Left hindlimb (tissue), 1 donor: Measurements from ENCODE around the gene TIMP4.

Experiments
- DNase-seq: peaks from one replicate; pipeline ENCODE4 v3.0.0-alpha.2; 2018

Gene TIMP4

DNA sequence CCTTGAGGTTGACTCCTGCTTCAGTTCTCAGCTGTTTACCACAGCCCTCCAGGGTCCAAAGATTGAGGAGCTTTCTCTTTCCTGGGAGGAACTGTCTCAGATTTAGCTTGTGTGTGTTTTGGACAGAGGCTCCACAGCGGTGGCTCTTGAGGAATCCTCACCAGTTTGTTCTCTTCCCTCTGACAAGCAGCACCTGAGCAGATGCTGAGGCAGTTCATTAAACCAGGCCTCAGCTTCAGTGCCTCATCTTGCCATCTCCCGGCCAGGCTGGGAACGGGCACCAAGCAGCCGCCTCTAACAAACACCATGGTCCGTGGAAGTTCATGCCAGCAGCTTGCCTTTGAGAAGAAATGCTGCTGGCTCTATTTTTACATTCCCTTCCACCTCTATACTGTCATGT lies 25.8 kb upstream of the TIMP4 start:
- DNase-seq = no peak

DNA sequence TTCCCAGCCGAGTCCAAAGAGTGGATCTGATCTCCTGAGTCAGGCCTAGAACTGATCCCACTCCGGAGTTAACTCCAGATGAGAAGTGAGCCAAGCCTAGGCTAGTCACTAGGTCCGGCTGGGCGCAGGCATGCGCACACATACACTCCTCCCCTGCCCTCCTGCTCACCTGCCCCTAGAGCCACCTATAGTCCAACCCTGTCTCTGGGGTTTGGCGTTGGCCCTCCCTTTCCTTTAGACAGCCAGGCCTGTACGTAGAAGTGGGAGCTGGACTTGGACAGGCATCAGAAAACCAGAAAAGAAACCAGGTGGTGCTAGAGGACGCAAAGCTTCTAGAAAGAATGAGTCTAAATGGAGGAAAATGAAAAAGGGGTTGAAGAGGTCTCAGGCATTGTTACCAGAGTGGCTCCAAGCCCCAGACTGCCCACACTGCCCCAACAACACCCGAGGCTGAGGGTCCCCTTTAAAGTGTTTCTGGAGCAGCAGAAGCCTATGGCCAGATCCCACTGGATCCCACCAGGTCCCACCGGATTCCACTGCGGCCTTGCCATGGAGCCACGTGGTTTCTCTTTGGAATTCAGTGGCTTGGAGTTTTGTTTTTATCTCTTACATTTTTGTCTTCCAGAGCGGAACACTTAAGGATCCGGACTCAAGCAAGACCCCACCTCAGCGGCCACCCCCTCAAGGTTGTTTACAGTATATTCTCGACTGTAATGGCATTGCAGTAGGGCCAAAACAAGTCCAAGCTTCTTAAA lies 24.2 kb upstream of the TIMP4 start:
- no peak for DNase-seq

DNA sequence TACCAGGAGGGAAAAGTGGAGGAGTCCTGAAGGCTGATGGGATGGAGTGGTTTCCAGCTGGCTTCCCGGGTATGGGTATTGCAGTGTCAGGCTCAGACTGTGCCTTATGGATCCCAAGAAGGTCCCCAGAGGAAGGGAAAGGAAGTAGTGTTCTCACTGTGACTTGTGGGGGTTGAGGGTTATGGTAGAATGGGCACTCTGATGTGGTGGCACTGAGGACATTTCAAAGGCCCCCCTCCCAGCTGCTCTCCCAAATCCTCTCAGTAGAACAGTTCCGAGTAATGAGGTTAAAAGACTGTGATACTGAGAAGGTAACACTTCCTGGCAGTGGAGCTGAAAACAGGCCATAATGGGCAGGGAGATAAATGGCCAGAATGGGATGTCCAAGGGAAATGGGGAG lies 23.1 kb upstream of the TIMP4 start:
- DNase-seq = no peak

DNA sequence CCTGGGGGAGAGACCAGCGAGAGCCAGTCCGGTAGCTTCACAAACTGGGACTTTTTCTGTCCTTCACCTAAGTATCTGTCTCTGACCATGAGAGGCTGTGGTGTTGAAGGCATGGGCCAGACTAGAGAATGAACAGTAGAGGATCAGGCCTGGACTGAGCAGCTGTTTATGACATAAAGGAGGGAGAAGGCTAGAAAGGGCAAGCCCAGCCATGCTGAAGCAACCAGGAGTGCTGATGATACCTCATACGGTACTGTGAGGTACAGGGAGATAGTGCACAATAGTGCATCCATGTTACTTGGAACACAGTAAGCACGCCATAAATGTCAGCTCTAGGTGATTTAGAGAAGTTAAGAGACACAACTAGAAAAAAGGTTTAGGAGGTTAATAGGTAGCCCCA lies 22.6 kb upstream of the TIMP4 start:
- DNase-seq = no peak

DNA sequence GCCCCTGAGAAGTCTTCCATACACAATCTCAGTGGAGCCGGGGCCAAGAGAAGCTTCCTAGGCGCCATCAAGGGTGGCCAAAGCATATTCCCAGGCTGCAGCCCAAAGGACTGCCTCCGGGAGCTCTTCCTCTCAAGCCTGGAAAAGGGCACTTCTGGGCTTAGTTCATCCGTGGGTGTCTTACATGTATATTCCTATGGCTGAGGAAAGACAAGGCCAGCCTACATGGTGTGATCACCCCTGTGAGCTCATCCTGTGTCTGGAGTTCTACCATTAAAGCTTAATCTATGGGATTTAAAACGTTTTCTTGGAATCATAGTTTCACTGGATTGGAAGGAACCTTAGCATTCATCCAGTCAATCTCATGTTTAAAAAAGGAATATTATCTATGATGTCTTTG lies 21.9 kb upstream of the TIMP4 start:
- no peak for DNase-seq

DNA sequence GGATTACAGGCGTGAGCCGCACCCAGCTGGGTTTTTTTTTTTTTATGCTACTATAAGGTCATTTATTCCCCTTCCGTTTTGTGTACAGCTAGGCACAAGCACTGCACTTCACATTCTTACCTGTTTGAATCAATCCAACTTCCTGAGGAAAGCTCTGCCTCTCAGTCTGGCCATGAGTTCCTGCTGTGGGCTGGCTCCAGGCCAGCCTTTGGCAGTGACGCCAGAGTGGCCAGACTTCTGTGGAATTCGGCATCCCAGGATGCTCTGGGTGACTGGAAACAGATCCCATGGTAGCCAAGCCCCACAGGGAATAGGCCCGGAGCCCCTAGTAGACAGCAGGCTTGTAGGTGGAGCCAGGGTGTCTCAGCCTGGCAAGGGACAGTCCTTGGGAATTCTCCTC lies 21.5 kb upstream of the TIMP4 start:
- DNase-seq = no peak

DNA sequence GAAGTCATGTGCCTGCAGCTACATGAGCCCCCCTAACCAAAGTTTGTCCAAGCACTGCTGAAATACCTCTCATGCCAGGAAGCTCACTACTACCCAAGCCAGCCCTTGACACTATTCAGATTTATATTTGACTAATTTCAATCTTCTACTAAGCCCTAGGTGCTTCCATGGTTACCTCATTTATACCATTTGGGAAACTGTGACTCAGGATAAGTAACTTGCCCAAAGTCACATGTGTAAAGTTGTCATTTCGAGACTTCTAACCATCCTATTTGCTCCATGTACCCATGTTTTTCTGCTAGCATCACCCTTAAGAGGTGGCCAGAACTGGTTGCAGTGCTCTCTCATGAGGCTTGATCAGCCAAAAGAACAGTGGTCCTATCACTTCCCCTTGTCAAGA lies 20.7 kb upstream of the TIMP4 start:
- DNase-seq = no peak

DNA sequence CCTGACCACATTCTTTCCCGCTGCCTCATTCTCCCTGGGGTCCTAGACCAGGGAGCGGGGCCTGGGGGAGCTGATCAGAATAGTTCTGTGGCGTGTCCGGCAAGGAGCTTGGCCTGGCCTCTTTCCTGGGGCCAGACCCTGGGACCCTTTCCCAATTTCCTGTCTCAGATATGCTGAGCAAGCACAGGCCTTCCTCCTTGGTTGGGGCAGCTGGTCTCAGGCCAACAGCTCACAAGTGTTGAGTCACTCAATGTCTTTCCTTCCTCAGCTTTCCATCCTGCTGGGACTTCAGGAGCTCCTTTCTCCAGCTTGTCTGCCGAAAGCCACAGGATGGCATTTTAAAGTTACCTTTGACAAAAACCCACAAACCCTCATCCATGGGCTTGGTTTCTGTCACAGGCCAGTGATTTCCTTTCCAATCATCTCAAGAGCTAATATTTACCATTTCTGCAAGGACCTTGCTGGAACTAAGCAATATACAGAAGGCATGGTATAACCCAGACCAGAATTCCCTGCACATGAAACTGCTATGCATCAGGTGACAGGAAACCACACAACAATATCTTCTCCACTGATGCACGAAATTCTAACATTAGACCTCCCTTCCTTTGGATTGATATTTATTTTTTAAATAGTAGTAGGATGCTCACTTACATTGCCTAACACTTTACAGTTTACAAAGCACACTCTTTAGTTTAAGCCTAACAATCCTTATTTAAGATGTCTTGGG lies 19.5 kb upstream of the TIMP4 start:
- DNase-seq = no peak

DNA sequence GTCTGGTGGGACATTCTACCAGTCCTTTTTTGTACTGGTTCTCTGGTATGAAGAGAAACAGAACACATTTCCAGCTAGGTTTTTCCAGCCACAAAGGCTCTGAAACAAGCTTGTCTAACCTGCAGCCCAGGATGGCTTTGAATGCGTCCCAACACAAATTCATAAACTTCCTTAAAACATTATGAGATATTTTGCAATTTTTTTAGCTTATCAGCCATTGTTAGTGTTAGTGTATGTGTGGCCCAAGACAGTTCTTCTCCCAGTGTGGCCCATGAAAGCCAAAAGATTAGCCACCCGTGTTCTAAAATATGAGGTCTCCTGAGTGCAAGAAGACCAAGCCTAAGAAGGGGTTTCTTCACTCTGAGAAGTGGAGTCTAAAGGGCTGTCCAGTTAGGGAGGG lies 18.4 kb upstream of the TIMP4 start:
- DNase-seq = no peak

DNA sequence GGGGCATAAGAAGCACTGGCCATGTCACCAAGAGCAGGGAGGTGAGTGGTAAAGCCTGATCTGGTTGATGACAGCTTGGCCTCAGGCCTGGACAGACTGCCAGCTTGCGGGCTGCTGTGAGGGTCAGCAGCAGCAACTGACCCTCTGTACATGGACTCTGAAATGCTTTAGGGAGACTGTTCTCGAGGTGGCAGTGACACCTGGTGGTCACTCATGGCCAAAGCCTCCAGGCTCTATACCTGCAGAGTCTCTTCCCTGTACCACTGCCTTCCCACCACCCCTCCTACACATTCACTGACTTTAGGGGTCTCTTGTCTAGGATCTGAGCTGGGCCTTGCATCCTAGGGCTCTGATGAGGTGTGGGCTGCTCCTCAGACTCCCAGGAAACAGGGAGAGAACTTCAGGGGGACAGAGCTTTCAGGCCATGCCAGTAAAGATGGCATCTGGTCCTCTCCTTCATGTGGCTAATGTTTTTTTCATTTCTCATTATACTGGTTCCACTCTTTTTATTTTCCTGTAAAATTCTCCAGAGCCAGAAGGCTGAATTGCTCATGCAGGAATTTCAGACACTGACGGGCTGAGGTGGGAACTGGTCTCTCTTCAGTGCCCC lies 17.2 kb upstream of the TIMP4 start:
- DNase-seq = peak; percentile 55

DNA sequence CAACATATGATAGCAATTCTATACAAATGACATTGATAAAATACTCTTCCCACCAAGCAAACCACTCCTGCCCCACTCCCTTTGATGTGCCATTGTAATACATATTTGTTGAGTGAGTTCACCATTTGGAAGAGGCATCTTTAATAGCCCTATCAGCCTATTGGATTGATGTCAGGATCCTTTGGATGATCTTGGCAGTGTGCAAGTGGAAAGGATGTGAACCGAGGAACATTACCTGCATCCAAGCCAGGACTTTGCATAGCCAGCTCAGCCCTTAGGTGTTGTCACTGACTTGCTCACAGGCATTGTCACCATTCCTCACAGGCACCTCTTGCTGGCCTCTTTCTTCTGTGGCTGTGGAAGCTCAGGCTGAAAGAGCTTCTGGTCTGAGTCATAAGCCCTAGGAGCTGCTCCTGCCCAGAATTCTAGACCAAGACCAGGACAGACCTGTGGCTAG lies 16.5 kb upstream of the TIMP4 start:
- DNase-seq = no peak

DNA sequence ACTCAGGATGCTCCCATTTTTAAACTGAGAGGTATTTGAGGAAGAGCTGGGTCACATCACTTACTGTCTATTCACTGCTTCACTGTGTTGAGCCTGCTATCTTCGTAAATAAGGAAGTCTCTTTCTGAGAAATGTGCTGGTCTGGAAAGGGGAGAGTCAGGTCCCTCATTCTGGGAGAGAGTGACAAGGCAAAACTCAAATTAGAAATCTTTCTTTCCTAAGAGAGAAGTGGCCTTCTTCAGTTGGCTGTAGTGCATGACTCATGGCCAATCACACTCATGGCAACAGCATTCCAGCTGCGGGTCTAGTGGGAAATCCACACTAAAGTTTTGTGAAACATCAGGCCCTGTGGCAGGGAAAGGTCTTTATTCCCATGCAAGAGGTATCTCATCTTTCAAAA lies 11.5 kb upstream of the TIMP4 start:
- DNase-seq = no peak

DNA sequence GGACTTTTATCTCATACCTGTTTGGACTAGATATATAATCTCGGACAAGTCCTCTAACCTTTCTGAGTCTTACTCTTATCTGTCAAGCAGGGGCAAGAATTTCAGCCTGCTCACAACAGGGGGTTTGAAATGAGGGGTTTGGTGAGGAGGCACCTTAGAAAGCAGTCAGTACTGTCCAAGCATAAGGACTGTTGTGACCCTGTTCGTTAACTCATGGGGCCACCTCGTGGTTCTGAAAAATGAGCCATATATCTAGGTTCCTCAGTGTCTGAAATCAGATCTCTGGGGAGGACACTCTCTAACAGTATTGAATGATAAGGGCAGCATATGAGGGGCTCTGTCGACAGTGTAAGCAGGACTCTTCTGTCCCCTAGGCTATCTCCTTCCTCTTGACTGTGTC lies 7.2 kb upstream of the TIMP4 start:
- no peak for DNase-seq

DNA sequence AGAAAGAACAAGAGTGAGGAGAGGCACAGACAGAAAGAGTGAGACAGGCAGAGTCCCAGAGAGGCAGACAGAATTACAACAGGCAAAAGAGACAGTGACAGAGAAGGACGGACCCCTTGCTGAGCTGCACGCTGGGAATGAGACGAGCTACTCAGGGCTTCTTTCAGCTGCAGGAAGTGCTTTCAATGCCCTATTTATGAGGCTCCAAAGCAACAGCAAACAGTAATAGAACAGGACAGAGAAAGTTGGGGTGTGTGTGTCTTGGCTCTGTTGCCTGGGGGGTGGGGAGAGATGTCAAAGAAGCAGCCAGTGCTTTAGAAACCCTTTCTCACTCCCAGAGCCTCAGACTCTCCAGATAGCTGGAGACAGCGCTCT lies 502 bp upstream of the TIMP4 start:
- DNase-seq = no peak

DNA sequence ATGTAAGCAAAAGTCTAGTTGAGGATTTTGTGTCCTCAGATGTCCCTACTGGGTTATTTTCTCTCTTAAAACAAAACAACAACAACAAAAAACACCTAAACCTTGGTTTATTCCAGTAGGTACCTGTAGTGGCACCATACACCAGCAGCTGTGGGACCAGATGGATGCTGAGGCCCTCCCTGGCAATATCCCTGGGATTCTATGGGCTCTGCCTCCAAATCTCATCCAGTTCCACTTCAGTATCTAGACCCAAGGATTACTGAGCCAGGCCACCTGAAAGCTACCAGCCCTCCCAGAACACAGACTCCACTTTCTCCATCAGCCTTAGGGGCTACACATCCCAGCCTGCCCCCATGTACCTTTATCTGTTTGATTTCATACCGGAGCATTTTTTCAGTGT lies 1.7 kb downstream of the TIMP4 start:
- no peak for DNase-seq

DNA sequence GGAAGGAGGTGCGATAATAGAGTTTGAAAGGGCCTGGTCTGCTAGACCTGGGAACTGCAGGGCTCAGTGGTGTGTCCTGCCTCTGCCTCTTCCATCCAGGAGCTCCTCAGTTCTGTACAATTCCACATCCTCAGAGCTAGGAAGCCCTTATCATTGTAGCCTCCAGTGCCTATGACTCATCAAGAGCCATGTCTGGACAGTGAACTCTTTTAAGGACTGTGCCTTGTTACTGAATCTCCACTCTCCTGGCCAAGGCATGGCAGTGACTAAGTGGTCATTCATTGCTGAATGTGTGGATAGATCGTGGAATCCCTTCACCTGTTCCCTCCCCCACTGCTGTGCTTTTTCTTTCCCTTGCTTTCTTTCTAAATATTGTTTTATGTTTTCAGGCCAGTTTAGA lies 2.9 kb downstream of the TIMP4 start:
- DNase-seq = no peak

DNA sequence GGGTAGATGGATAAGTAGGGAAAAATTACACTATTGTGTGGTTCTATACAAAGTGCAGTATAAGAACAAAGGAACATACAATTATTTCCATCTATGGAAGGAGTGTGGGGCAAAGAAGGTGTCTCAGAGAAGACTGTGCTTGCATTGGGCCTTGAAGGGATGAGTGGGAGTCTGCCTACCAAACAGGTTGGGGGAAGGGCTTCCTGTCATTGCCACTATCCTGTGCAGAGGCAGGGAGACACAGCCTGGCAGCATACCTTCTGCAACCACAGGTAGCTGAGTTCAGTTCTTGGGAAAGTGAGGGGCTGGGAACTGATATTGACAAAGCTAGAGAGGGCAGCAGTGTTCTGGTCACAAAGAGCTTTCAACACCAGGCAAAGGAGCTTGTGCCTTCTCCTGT lies 3.4 kb downstream of the TIMP4 start:
- DNase-seq = no peak

DNA sequence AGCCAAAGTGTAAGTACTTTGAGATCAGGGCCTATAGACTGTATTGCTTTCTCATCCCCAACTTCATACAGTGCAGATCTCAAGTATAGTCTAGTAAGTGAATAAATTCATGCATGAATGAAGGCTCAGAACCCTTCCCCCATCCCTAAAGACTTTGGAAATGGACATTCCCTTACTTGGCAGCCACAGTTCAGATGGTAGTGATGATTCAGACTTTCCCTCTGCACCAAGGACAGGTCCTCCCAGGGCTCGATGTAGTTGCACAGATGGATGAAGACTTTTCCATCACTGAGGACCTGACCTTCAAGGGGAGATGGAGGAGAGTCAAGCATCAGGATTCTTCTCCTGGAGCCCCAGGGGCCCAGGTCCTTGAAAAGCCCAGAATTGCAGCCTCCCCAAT lies 4.6 kb downstream of the TIMP4 start:
- no peak for DNase-seq

DNA sequence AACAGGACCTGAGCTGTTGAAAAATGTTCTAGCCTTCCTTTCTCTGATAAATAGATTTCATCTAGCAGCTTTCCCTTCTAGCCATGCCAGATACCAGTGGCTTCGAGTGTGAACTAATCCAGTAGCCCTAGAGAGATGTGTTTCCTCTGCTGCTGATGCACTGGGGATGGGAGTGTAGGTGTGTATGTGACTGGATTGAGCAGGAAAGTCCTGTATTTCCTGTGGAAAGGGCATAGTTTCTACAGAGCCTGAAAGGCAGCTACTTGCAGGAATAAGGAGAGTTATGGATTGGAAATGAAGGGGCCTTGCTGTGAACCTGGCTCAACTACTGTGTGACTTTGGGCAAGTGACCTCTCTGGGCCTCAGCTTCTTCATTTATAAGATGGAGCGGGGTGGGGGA lies 8.6 kb downstream of the TIMP4 start:
- DNase-seq = no peak

DNA sequence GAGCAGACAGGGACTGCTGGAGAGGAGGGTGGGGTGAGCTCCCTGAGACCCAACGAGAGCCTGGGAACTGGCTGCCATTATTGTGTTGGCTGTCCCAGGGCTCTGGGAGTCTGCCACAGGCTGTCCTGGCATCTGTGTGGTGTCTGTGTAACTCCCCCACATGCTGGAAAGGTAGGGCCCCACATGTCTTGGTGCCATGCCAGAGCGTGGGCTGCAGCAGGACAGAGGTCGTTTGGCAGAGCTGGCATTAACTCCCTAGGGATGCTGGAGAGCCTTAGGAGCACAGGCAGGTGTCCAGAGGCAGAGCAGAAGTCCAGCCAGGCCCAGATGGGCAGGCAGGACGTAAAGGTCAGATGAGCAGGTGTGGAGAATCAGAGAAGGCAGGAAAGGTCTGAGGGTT lies 9.7 kb downstream of the TIMP4 start:
- no peak for DNase-seq

DNA sequence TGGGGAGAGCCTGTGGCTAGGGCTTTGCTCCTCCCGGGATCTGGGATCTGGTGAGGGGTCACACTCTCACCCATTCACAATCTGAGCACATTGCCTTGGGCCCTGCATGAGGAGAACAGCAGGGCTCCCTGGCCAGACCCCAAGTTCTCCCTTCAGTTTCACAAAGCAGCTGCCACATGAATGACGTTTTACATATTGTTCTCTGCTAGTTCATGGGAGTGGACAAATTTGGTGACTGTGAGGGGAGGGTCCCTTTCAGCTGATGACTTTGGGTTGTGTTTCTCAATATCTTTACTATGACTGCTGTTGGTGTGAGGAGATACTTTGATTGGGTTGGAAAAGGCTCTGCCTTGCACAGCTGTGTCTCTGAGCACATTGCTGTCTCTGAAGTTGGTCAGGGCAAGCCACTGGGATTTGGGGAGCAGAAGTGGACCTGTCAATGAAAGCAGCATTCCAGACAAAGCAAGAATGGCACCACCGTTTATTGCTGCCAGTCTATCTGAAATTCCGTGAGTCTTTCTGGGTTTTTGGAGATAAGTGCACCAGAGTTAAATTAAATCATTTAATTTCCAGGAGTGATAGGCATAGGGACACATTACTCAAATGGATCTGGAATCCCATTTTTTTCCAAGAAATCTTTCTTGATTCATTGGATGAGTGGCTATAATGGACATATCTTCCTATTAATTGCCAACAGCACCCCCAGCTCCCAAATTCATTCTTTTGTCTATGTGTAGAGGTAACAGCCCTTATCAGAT lies 10.3 kb downstream of the TIMP4 start:
- no peak for DNase-seq

DNA sequence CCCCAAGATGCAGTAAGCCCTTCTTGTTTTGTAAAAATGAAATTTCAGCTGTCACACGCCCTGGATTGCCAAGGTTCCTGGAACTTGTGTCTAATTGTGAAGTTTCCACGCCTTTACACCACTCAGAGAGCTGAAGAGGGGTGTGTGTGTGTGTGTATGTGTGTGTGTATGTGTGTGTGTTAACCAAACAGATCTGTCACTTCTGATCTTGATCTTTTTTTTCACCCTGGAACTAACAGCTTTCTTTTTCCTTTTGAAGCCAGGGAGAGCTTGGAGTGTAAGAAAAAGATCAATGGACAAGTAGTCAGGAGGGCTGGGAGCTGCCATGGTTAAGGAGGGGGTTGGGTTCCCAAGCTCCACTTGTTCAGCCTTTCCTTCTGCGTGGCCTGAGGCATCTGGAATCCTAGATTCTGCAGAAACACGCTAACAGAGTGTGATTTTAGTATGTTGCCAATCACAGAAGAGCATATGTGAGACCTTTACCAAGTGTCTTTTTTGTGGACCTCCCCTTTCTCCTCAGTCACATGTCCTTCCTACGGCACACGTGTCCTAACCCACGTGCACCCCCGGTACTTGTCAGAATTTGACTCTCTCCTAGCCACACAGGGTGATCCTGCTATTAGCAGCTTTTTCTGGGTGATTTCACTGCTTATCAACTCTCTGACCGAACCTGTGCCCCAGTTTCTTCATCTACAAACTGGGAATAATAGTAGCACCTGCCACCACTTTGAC lies 11.5 kb downstream of the TIMP4 start:
- DNase-seq = no peak

DNA sequence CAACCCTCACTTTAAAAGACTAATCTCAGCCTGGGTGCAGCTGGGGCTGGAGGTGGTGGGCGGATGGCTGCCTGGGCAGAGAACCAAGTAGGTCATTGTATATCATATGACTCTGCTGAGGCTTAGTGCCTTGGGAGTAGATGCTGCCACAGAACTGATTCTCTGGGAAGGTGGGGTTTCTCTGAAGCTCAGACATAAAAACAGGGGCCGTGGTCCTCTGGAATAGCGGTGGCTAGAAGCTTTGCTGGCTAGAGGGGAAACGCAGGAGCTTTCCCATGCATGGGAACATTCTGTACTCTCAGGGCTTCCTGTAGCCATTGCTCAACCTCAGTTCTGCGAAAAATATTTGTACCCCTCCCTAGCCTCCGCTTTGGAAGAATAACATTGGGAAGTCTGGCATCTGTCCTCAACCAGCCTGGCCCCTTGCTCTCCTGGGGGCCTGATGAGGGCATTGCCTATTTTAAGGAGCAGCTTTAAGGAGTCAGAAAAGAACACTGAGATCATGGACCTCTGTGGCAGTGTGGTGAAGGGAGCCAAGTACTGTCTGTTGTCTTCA lies 14.7 kb downstream of the TIMP4 start:
- peak; percentile 58 for DNase-seq
